Measurements from ENCODE around the gene SUSD1.

Gene SUSD1

GRCh38 chr9:112017878-112018277 lies 157.2 kb downstream of the SUSD1 start:
- H3K4me3 ChIP-seq (ENCODE audit: low read depth, low read length), result no peak overlapping the region
- DNase-seq (ENCODE audit: low read depth), result no peak
- no peak for TF ChIP-seq CTCF (IDR thresholded peaks at IDR 0.05; ENCODE audit: control insufficient read depth, extremely low read depth, insufficient read depth)

DNA sequence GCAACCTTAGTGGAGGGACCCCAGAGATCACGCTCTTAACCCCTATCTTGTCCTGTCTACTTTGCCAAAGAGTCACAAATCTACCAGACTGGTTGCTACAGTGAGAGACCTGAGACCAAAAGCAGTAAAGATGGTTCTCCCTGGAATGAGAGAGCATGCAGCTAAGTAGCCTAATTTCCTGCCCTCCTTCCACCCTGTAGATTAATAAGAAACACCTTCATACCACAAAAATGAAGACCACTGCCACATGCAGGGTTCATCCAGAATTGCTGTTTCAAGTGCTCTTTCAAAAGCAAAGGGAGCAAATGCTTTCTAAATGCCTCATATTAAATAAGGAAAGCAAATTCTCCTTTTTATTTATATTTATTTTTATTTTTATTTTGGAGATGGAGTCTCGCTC lies 159.4 kb downstream of the SUSD1 start:
- no peak overlapping the region for H3K4me3 ChIP-seq (ENCODE audit: low read depth, low read length)
- no peak for DNase-seq (ENCODE audit: low read depth)
- TF ChIP-seq CTCF (IDR thresholded peaks at IDR 0.05; ENCODE audit: control insufficient read depth, extremely low read depth, insufficient read depth), result no peak

GRCh38 chr9:112015149-112015548 lies 159.9 kb downstream of the SUSD1 start:
- no peak overlapping the region for H3K4me3 ChIP-seq (ENCODE audit: low read depth, low read length)
- DNase-seq (ENCODE audit: low read depth), result no peak
- TF ChIP-seq CTCF (IDR thresholded peaks at IDR 0.05; ENCODE audit: control insufficient read depth, extremely low read depth, insufficient read depth), result no peak

- no peak overlapping the region for H3K4me3 ChIP-seq (ENCODE audit: low read depth, low read length)
- TF ChIP-seq CTCF (IDR thresholded peaks at IDR 0.05; ENCODE audit: control insufficient read depth, extremely low read depth, insufficient read depth), result no peak
- no peak for DNase-seq (ENCODE audit: low read depth)
Observed at GRCh38 chr9:112013266-112013665, 161.8 kb downstream of the SUSD1 start.

- peak; percentile 50 for DNase-seq (ENCODE audit: low read depth)
- H3K4me3 ChIP-seq (ENCODE audit: low read depth, low read length), result no peak overlapping the region
- TF ChIP-seq CTCF (IDR thresholded peaks at IDR 0.05; ENCODE audit: control insufficient read depth, extremely low read depth, insufficient read depth), result no peak
Observed at GRCh38 chr9:112012026-112012902, 162.8 kb downstream of the SUSD1 start.

GRCh38 chr9:112011051-112011620 lies 164.0 kb downstream of the SUSD1 start:
- DNase-seq (ENCODE audit: low read depth), result no peak
- no peak overlapping the region for H3K4me3 ChIP-seq (ENCODE audit: low read depth, low read length)
- TF ChIP-seq CTCF (IDR thresholded peaks at IDR 0.05; ENCODE audit: control insufficient read depth, extremely low read depth, insufficient read depth), result no peak
